ENCODE data around the gene PCBP3. TPM values are rescaled to one million over a fixed set of nuclear protein-coding genes. Genes with fewer than 3 reads are reported as not detected.

The PCBP3 gene
- total RNA-seq, 1 donor from 2014 or later = 3.8 TPM

GRCh38 chr21:45980697-45981096 lies 337.2 kb downstream of the PCBP3 start:
- peaks cover 2% of the 10 kb centered on the region for H3K4me1 ChIP-seq
- no peaks in the 10 kb centered on the region for H3K36me3 ChIP-seq
- TF ChIP-seq CTCF (IDR thresholded peaks at IDR 0.05) = no peak
- H3K9me3 ChIP-seq = no peaks in the 10 kb centered on the region
- intact Hi-C loops (cut with DNase I) = no loop called here
- H3K27ac ChIP-seq = peak overlapping the region; percentile 63
- no peak for DNase-seq
- peak overlapping the region; percentile 47 for H3K4me3 ChIP-seq
- H3K27me3 ChIP-seq = peaks cover 9% of the 10 kb centered on the region
- no peak for ATAC-seq

- ATAC-seq (peak; percentile 77), DNase-seq (peak; percentile 83)
- peak within 1 kb of the TSS; percentile 71 for H3K4me3 ChIP-seq
- intact Hi-C loops (cut with DNase I) = no loop called here
- peaks cover 9% of the 10 kb centered on the region for H3K27me3 ChIP-seq
- H3K4me1 ChIP-seq = peaks cover 2% of the 10 kb centered on the region
- H3K27ac ChIP-seq = peak within 1 kb of the TSS; percentile 70
- no peak for TF ChIP-seq CTCF (IDR thresholded peaks at IDR 0.05)
- no peaks in the 10 kb centered on the region for H3K9me3 ChIP-seq
- H3K36me3 ChIP-seq = peaks cover 7% of the 10 kb centered on the region
These were observed 337.9 kb downstream of the PCBP3 start, which contains the start of gene COL6A1 for GRCh38 chr21:45981151-45982091. TSS of gene COL6A1 (plus strand) at chr21:45981770. CDS start at chr21:45981851, 81 bp downstream.

GRCh38 chr21:45982092-45982757 lies 338.7 kb downstream of the PCBP3 start:
- intact Hi-C loops (cut with DNase I) = no loop called here
- ATAC-seq = peak; percentile 11
- H3K9me3 ChIP-seq = no peaks in the 10 kb centered on the region
- no peak for DNase-seq
- peak overlapping the region; percentile 71 for H3K4me3 ChIP-seq
- peaks cover 9% of the 10 kb centered on the region for H3K27me3 ChIP-seq
- H3K36me3 ChIP-seq = peaks cover 15% of the 10 kb centered on the region
- peaks cover 2% of the 10 kb centered on the region for H3K4me1 ChIP-seq
- TF ChIP-seq CTCF (IDR thresholded peaks at IDR 0.05) = no peak
- H3K27ac ChIP-seq = peak overlapping the region; percentile 70

- peaks cover 15% of the 10 kb centered on the region for H3K36me3 ChIP-seq
- peaks cover 9% of the 10 kb centered on the region for H3K27me3 ChIP-seq
- peak overlapping the region; percentile 70 for H3K27ac ChIP-seq
- peak overlapping the region; percentile 71 for H3K4me3 ChIP-seq
- ATAC-seq (no peak), DNase-seq (peak; percentile 65)
- TF ChIP-seq CTCF (IDR thresholded peaks at IDR 0.05) = no peak
- H3K9me3 ChIP-seq = no peaks in the 10 kb centered on the region
- H3K4me1 ChIP-seq = peaks cover 2% of the 10 kb centered on the region
- intact Hi-C loops (cut with DNase I) = no loop called here
These were observed 339.5 kb downstream of the PCBP3 start for GRCh38 chr21:45982758-45983648.

GRCh38 chr21:45983649-45983965 lies 340.1 kb downstream of the PCBP3 start:
- Histone ChIP-seq H3K9me3 (no peaks in the 10 kb centered on the region), H3K36me3 (peaks cover 15% of the 10 kb centered on the region), H3K4me3 (peak overlapping the region; percentile 71), H3K27me3 (peaks cover 7% of the 10 kb centered on the region), H3K27ac (no peak overlapping the region), H3K4me1 (peaks cover 2% of the 10 kb centered on the region)
- TF ChIP-seq CTCF (IDR thresholded peaks at IDR 0.05) = no peak
- no peak for ATAC-seq
- intact Hi-C loops (cut with DNase I) = no loop called here
- no peak for DNase-seq
